Measurements from ENCODE around the gene PRKCA. TPM values are rescaled to one million over a fixed set of nuclear protein-coding genes. Genes with fewer than 3 reads are reported as not detected.
A peak's percentile ranks its signal among the peaks of the same experiment; 100 is the strongest.

PRKCA gene
- total RNA-seq, 1 donor from 2014 or later: 15.5 TPM

- peak in 1 of 2 donors; percentile 40 for DNase-seq (ENCODE audit: extremely low spot score in 2 of 2)
- Histone ChIP-seq H3K36me3 (no peaks in the 10 kb centered on the region), H3K27ac (no peak overlapping the region), H3K4me1 (no peaks in the 10 kb centered on the region), H3K4me3 (no peak overlapping the region), H3K27me3 (no peaks in the 10 kb centered on the region), H3K9me3 (no peaks in the 10 kb centered on the region)
- intact Hi-C loops (cut with DNase I): no loop called here
- TF ChIP-seq POLR2AphosphoS5 (IDR thresholded peaks at IDR 0.05; ENCODE audit: insufficient read depth in 1 of 2, low read depth in 1 of 2) (no peak), CTCF (IDR thresholded peaks at IDR 0.05) (no peak), POLR2A (IDR thresholded peaks at IDR 0.05) (no peak)
Measured at GRCh38 chr17:66560691-66561090, 258.3 kb downstream of the PRKCA start.

- H3K36me3 ChIP-seq: no peaks in the 10 kb centered on the region
- peak; percentile 28 to 37 for DNase-seq (ENCODE audit: extremely low spot score in 2 of 2)
- H3K27ac ChIP-seq: no peak overlapping the region
- H3K4me3 ChIP-seq: no peak overlapping the region
- intact Hi-C loops (cut with DNase I): no loop called here
- no peaks in the 10 kb centered on the region for H3K9me3 ChIP-seq
- H3K4me1 ChIP-seq: no peaks in the 10 kb centered on the region
- no peaks in the 10 kb centered on the region for H3K27me3 ChIP-seq
- no peak for TF ChIP-seq POLR2AphosphoS5 (IDR thresholded peaks at IDR 0.05; ENCODE audit: insufficient read depth in 1 of 2, low read depth in 1 of 2)
- no peak for TF ChIP-seq POLR2A (IDR thresholded peaks at IDR 0.05)
- no peak for TF ChIP-seq CTCF (IDR thresholded peaks at IDR 0.05)
Measured at GRCh38 chr17:66562119-66562518, 259.7 kb downstream of the PRKCA start.

- TF ChIP-seq CTCF (IDR thresholded peaks at IDR 0.05): no peak
- no peaks in the 10 kb centered on the region for H3K27me3 ChIP-seq
- no peak overlapping the region for H3K4me3 ChIP-seq
- no peak overlapping the region for H3K27ac ChIP-seq
- DNase-seq (ENCODE audit: extremely low spot score in 2 of 2): peak in 1 of 2 donors; percentile 29
- no peaks in the 10 kb centered on the region for H3K9me3 ChIP-seq
- intact Hi-C loops (cut with DNase I): no loop called here
- peaks cover 5% of the 10 kb centered on the region for H3K4me1 ChIP-seq
- no peaks in the 10 kb centered on the region for H3K36me3 ChIP-seq
Measured at GRCh38 chr17:66564992-66565465, 262.6 kb downstream of the PRKCA start.

GRCh38 chr17:66567234-66568170, 265.1 kb downstream of the PRKCA start:
- no peaks in the 10 kb centered on the region for H3K36me3 ChIP-seq
- peaks cover 11% of the 10 kb centered on the region for H3K4me1 ChIP-seq
- peak; percentile 64 to 79 for DNase-seq (ENCODE audit: extremely low spot score in 2 of 2)
- H3K27me3 ChIP-seq: no peaks in the 10 kb centered on the region
- no peak overlapping the region for H3K4me3 ChIP-seq
- no peak overlapping the region for H3K27ac ChIP-seq
- no peaks in the 10 kb centered on the region for H3K9me3 ChIP-seq
- TF ChIP-seq CTCF (IDR thresholded peaks at IDR 0.05): peak; percentile 58 to 61 (median 60)
- TF ChIP-seq POLR2AphosphoS5 (IDR thresholded peaks at IDR 0.05; ENCODE audit: insufficient read depth in 1 of 2, low read depth in 1 of 2): peak in 1 of 2 donors; percentile 33
- no peak for TF ChIP-seq POLR2A (IDR thresholded peaks at IDR 0.05)
- intact Hi-C loops (cut with DNase I): no loop called here

GRCh38 chr17:66569572-66569971, 267.2 kb downstream of the PRKCA start:
- Histone ChIP-seq H3K4me3 (no peak overlapping the region), H3K4me1 (peaks cover 11% of the 10 kb centered on the region), H3K36me3 (no peaks in the 10 kb centered on the region), H3K9me3 (no peaks in the 10 kb centered on the region), H3K27me3 (no peaks in the 10 kb centered on the region), H3K27ac (no peak overlapping the region)
- no peak for DNase-seq (ENCODE audit: extremely low spot score in 2 of 2)
- intact Hi-C loops (cut with DNase I): no loop called here
- TF ChIP-seq POLR2AphosphoS5 (IDR thresholded peaks at IDR 0.05; ENCODE audit: insufficient read depth in 1 of 2, low read depth in 1 of 2) (no peak), POLR2A (IDR thresholded peaks at IDR 0.05) (no peak), CTCF (IDR thresholded peaks at IDR 0.05) (no peak)

Measured in vagina (tissue), 2 donors.